GM10847 (cell line): ENCODE data around the gene UBE2E2.

Experiments used
- POLR2A ChIP-seq: IDR thresholded peaks from 2 replicates; pipeline ENCODE4 v1.6.1; 2011; ENCODE audit not compliant: insufficient read length; ENCODE audit errors: extremely low read depth

UBE2E2 gene

DNA sequence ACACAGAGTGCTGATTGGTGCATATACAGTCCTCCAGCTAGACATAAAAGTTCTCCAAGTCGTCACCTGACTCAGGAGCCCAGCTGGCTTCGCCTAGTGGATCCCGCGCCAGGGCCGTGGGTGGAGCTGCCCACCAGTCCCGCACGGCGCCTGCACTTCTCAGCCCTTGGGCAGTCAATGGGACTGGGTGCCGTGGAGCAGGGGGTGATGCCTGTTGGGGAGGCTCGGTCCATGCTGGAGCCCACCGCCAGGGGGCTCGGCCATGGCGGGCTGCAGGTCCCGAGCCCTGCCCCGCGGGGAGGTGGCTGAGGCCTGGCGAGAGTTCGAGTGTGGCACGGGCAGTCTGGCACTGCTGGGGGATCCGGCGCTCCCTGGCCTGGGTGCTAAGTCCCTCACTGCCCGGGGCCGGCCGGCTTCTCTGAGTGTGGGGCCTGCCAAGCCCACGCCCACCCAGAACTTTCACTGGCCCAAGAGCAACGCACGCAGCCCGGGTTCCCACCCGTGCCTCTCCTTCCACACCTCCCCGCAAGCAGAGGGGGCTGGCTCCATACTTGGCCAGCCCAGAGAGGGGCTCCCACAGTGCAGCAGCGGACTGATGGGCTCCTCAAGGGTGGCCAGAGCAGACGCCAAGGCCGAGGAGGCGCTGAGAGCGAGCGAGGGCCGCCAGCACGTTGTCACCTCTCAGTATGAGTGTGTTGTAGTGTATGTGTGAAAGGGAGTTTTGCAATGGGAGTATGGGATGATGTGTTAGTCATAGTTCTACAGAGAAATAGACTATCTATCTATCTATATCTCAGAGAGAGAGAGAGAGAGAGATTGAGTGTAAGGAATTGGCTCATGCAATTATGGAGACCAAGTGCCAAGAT is 69.0 kb downstream of the UBE2E2 start:
- no peak for TF ChIP-seq POLR2A

DNA sequence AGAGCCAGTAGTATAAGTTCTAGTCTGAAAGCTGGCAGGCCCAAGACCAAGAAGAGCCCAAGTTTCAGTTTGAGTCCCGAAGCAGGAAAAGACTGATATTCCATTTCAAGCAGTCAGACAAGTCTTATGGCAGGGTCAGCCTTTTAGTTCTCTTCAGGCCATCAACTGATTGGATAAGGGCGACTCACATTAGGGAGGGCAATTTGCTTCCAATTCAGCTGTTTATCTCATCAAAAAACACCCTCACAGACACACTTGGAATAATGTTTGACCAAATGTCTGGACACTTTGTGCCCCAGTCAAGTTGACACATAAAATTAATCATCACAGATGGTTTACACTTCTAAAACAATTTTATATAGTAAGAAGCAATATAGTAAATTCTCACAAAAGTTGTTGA is 69.7 kb downstream of the UBE2E2 start:
- no peak for TF ChIP-seq POLR2A

DNA sequence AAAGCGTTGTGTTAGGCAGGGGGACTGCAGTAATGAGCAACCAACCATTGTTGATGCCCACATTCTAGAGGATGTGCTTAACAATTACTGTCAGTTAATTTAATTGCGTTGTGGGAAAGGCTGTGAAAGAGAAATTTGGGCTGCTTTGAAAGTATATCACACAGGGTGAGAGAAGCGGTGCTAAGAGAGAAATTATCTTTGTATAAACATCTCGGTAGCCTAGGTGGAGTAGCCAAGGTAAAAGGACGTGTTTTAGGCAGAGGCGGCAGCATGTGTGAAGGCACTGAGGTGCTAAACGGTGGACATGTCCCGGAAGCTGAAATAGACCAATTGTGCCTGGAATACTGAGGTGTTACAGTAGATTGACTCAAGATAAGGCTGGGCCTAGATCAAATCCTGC is 71.9 kb downstream of the UBE2E2 start:
- no peak for TF ChIP-seq POLR2A

- TF ChIP-seq POLR2A, result no peak
Measured at GRCh38 chr3:23275814-23276213, 72.7 kb downstream of the UBE2E2 start.

DNA sequence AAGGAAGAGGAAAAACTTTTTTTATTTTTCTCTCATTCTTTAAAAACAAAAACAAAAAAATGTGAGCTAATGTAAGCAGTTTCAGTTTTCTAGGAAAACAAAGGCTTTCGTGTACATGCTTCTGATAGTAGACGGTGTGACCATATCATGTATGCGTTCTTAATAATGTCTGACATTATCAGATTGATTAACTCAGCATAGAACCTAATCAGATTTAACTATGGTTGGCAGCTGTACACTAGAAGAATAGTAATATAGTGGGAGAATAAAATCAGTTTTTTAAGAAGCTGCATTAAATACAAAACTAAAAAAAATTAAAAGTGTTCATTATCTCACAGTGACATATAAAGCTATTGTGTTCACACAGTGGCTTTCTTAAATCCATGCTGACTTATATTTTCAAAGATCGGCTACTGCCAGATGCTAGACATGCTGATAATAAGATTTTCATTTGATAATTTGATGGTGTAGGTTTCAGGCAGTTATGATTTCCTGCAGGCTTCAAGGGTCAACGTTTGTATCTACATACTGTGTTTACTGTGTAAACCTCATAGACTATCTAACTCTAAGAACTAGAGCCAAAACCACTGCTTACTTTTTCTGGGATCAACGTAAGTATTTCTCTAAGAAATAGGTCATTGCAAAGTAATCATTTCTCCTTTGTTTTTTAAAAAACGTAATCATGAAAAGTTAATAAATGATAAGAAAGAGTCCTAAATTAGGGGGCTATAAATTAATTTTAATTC is 74.0 kb downstream of the UBE2E2 start:
- no peak for TF ChIP-seq POLR2A

DNA sequence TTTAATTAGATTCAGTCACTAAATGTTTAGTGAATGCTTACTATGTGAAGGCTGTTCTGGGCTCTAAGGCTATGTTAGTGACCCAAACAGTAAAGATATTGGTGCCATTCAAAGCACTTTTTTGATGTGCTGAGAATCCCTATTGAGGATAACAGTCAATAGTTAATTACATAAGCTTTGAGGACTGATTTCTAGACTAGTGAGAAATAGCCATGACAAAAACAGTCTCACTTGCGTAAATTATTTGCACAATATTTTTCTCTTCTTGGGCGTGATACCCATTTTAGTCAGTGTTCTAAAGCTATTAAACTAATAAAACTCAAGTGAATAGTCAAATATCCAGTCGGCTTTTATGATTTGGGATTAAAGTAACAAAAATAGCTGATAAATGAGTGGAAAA is 74.6 kb downstream of the UBE2E2 start:
- TF ChIP-seq POLR2A, result no peak

DNA sequence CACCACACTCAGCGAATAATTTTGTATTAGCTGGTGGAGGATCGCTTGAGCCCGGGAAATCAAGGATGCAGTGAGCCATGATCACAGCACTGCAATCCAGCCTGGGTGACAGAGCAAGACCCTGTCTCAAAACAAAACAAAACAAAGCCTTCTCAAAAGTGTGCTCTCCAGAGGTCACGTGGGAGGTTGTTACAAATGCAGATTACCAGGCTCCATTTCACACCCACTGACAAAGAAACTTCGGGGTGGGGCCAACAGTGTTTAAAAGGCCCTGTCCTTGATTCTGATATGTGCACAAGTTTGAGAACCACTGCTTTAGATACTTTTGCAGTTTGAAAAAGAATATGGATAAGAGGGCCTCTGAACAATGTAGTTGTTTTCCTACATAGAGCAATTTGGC is 80.5 kb downstream of the UBE2E2 start:
- TF ChIP-seq POLR2A, result no peak

GRCh38 chr3:23288286-23288685 is 85.2 kb downstream of the UBE2E2 start:
- TF ChIP-seq POLR2A, result no peak

GRCh38 chr3:23288715-23289114 is 85.6 kb downstream of the UBE2E2 start:
- no peak for TF ChIP-seq POLR2A

DNA sequence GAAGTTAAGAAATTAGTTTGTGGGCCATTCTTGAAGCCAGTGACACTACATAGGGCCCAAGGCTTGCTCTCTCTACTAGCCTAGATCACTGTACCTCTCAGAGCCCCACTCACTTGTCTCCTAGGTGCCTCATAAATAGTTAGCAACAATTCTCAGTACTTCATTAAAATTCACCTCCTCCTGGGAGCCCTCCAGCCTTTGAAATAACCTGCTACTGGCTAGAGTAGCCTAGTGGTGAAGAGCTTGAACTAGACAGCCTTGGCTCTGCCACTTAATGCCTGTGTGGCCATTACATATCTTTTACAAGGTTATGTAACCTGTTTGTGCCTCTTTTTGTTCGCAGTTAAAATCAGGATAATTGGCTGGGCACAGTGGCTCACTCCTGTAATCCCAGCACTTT is 89.3 kb downstream of the UBE2E2 start:
- TF ChIP-seq POLR2A, result no peak

DNA sequence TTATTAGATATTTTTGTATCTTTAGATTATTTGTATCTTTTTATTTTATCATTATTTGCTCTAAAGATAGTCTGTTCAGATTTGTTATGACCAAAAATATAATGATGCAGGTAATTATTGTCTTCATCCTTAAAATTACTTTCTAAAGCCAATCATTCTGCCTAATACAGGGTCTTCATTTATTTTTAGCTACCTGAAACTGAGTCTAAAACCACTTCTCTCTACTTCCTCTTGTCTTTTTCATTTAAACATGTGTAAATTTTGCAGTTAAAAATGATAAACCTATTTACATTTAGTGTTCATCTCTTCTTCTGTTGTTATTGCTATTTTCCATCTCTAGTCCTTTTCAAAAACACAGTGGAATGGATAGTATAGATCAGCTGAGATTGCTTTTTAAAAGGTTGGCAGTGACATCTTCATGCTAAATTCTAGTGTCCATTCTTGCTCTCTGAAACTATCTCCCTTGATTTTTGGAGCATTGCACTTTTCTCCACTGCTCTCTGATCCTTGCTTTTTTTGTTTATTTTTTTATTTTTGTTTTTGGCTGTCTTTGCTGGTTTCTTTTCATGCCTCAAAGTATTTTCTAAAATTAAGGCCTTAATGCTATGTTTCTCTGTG is 91.8 kb downstream of the UBE2E2 start:
- TF ChIP-seq POLR2A, result no peak

DNA sequence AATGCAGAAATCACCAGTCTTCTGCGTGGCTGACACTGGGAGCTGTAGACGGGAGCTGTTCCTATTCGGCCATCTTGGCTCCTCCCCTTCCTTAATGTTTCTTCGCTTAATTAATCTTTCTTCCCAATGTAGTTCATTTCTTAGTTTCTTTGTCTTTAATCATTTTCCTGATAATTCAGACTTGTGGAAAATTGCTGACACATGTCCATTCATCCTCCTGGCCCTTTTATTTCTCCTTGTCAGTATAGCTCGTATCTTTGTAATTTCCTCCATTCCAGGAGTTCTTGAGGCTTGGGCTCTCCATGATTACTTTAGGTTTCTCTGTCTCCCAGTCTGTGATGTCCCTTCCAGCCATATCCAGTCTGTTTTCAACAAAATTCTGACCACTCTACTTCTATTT is 98.7 kb downstream of the UBE2E2 start:
- TF ChIP-seq POLR2A, result no peak

- TF ChIP-seq POLR2A, result no peak
Measured at GRCh38 chr3:23302271-23302670, 99.1 kb downstream of the UBE2E2 start.

- TF ChIP-seq POLR2A, result no peak
Measured at GRCh38 chr3:23303601-23304217, 100.6 kb downstream of the UBE2E2 start.

- no peak for TF ChIP-seq POLR2A
Measured at GRCh38 chr3:23304424-23304823, 101.3 kb downstream of the UBE2E2 start.

- no peak for TF ChIP-seq POLR2A
Measured at GRCh38 chr3:23308986-23309625, 106.0 kb downstream of the UBE2E2 start.

GRCh38 chr3:23312866-23313265 is 109.7 kb downstream of the UBE2E2 start:
- no peak for TF ChIP-seq POLR2A
